Measurements from ENCODE around the gene UVSSA.

The UVSSA gene

GRCh38 chr4:1351854-1352566 lies 5.0 kb downstream of the UVSSA start:
- peak; percentile 78 for DNase-seq

GRCh38 chr4:1352567-1352900 lies 5.5 kb downstream of the UVSSA start:
- DNase-seq = no peak

- no peak for DNase-seq
Measured at GRCh38 chr4:1353186-1354055, 6.4 kb downstream of the UVSSA start.

- no peak for DNase-seq
Measured at GRCh38 chr4:1354136-1354982, 7.4 kb downstream of the UVSSA start.

GRCh38 chr4:1354983-1355275 lies 7.9 kb downstream of the UVSSA start:
- DNase-seq = no peak

GRCh38 chr4:1355378-1355777 lies 8.4 kb downstream of the UVSSA start:
- DNase-seq = no peak

GRCh38 chr4:1356181-1356998 lies 9.4 kb downstream of the UVSSA start:
- peak; percentile 24 for DNase-seq

- no peak for DNase-seq
Measured at GRCh38 chr4:1357356-1358248, 10.6 kb downstream of the UVSSA start.

- DNase-seq = no peak
Measured at GRCh38 chr4:1358421-1359143, 11.6 kb downstream of the UVSSA start.

- no peak for DNase-seq
Measured at GRCh38 chr4:1359144-1359501, 12.1 kb downstream of the UVSSA start.

GRCh38 chr4:1359976-1360375 lies 13.0 kb downstream of the UVSSA start:
- no peak for DNase-seq

GRCh38 chr4:1360423-1361283 lies 13.6 kb downstream of the UVSSA start:
- DNase-seq = no peak

- no peak for DNase-seq
Measured at GRCh38 chr4:1361431-1361830, 14.4 kb downstream of the UVSSA start.

- DNase-seq = no peak
Measured at GRCh38 chr4:1362046-1362445, 15.0 kb downstream of the UVSSA start.

GRCh38 chr4:1362521-1362920 lies 15.5 kb downstream of the UVSSA start:
- no peak for DNase-seq

- no peak for DNase-seq
Measured at GRCh38 chr4:1363513-1363912, 16.5 kb downstream of the UVSSA start.

- no peak for DNase-seq
Measured at GRCh38 chr4:1364217-1364616, 17.2 kb downstream of the UVSSA start.

GRCh38 chr4:1364748-1365147 lies 17.7 kb downstream of the UVSSA start:
- no peak for DNase-seq

- no peak for DNase-seq
Measured at GRCh38 chr4:1365271-1366178, 18.5 kb downstream of the UVSSA start.
